NCI-H1694 (cell line): Measurements from ENCODE around the gene TMEM150C.
"Not testable (repeated sequence)": the region's sequence is repeated elsewhere in the genome, so short reads cannot be mapped to it uniquely, and the experiment has no call there.

Experiments
- DNase-seq: peaks from one replicate; lab custom pipeline; 2025; lab: John Stamatoyannopoulos, UW

Gene TMEM150C

GRCh38 chr4:82515705-82516104 is 46.1 kb downstream of the TMEM150C start:
- no peak for DNase-seq

DNA sequence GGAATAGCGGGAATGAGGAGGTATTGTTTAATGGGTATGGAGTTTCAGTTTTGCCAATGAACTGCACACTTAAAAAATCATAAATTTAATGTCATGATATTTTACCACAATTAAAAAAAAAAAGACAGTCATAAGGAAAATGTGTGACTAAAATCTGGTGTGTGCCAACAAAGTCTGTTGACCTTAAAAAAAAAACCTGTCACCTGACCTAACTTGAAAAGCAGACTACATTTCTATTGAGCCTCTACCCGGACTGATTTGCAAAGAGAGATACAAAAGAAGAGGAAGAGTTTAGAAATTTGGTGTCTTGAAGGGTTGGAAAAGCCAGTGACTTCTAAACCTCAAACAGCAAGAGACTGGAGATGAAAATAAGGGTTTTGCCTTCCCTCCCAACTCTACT is 48.4 kb downstream of the TMEM150C start:
- no peak for DNase-seq

DNA sequence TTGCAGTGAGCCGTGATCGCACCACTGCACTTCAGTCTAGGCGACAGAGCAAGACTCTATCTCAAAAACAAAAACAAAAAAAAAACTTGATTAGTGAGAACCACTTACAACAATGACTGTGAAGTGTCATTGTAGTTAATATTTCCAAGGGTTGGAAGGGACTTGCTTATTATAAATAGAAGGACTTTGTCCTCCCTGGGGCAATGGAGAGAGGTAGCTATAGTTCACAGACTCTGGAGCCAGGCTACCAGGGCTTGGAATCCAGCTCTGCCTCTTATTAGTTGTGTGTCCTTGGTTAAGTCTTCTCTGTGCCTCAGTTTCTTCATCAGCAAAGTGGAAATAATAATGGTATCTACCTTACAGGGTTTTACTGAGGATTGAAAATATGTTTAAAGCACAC is 51.6 kb downstream of the TMEM150C start:
- no peak for DNase-seq

DNA sequence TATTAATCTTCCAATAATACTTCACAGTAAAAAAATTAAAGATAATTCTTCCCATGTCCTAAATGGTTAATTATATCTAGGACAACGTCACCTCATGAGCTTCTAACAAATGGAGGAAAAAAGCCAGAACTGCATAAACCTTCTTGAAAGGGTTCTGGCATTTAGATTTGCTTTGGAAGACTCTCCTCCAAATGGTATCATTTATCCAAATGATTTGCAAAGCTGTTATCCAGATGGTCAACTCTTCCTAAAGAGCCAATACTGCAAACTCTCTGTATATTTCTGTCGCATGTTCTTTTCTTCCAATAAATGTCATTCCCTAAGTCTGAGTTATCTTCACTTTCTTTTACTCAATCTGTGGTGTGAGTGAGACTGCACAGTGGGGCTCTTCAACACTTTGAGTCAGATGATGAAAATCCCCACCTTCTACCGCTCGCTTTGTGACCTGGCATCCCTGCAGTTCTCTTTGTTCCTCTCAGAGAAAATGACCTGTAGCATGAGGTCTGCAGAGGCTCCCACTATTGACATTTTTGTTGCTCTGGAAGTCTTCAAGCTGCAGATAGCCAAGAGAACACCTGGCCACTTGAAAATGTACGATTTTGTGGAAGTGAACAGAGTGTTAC is 52.9 kb downstream of the TMEM150C start:
- DNase-seq = no peak

DNA sequence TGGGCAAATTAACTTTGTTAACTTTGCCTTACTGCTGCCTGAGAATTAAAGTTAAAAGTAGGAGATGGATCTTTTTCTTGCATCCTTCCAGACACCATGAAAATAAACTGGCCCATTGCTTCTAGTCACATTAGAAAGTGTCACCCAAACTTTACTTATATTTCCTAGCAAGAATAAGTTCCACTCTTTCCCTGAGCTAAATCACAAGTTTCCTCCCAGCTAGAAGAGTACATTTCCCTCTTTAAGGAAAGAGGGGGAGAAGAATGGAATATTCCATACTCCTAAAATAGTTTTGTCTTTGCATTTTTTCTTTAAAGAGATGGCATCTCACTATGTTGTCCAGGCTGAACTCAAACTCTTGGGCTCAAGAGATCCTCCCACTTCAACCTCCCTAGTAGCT is 53.8 kb downstream of the TMEM150C start:
- DNase-seq = no peak

GRCh38 chr4:82501154-82501442 is 60.7 kb downstream of the TMEM150C start:
- DNase-seq = no peak

- DNase-seq = no peak
Measured at GRCh38 chr4:82500435-82501153, 61.2 kb downstream of the TMEM150C start.

DNA sequence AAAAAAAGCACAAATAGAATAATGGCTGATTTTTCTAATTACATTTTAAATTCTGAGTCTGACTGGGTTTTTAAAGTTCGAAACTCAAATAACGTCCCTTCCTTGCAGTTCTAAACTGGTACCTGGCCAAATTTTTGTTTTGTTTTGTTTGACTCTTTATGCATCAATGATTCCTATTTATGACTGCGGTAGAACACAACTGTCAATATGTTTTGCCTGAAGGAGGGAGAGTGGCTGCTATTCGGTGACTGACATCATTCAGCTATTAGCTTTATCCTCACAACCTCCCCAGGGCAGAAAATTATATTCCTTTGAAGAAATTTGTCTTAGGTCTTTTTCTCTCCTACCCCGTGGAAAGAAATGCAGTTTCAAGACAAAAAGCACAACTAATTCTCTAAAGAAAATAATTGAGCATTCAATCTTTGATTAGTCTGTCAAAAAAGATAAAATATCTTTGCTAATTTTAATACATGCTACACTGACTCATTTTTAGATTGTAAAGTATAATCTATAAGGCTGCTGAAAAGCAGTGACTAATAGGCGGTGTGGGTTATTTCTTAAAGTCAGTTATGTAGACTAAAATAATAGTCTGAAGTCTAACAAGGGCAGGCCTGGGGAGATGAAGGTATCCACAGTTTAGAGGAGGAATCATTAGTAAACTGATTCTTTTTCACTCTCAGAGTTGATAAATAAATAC is 61.9 kb downstream of the TMEM150C start:
- DNase-seq = peak; percentile 35

DNA sequence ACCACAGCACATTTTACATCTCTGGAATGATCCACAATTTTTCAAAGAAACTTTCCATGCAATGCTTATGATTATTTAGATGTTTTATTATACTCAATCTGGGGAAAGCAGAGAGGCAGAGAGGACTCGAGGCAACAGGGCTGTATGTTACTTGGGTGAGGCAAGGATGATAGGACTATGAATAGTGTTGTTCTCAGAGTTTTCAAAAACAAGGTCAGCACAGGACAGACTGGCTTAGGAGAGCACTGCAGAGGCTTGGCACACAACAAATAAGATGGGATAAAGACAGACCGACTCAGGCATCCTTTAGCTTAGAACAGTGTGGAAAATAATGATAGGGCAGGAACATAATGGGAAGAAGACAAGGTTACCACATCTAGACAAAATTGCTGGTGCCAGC is 65.4 kb downstream of the TMEM150C start:
- no peak for DNase-seq

GRCh38 chr4:82495666-82496065 is 66.1 kb downstream of the TMEM150C start:
- no peak for DNase-seq

GRCh38 chr4:82493721-82494425 is 67.9 kb downstream of the TMEM150C start:
- DNase-seq = no peak

- no peak for DNase-seq
Measured at GRCh38 chr4:82491251-82491960, 70.4 kb downstream of the TMEM150C start.

DNA sequence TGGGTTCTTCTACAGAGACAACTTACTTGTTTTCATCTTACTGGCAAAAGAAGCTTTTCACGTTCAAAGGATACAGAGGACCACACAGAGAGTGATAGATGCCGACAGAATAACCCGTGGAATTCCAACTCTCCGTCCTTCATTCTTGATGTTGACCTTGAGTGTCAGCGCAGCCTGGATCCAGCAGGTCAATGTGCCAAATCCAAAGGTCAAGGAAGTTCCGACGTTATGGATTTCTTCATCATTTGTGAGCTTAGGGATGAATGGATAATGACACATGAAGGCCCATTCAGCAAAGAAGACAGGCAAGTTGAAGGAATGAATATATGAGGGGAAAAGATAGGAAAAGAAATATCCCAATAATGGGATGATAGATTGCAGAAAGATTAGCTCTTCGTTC is 71.8 kb downstream of the TMEM150C start:
- DNase-seq = no peak

DNA sequence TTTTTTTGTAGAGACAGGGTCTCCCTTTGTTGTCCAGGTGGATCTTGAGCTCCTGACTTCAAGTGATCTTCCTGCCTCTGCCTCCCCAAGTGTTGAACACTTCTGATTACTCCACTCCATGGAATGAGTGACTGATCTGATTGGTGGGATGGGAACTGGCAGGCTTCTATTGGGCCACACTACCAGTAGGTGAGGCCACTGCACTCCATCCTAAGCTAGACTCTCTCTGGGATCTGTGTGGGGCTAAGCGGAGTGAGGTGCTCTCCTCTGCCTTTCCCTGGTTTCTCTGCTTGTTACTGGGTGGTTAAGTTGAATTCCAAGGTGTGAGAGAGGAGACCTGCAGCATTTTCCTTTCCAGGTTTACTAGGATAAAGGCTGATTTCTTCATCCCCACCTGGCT is 72.7 kb downstream of the TMEM150C start:
- DNase-seq = no peak

- DNase-seq = no peak
Measured at GRCh38 chr4:82484996-82485783, 76.6 kb downstream of the TMEM150C start.

DNA sequence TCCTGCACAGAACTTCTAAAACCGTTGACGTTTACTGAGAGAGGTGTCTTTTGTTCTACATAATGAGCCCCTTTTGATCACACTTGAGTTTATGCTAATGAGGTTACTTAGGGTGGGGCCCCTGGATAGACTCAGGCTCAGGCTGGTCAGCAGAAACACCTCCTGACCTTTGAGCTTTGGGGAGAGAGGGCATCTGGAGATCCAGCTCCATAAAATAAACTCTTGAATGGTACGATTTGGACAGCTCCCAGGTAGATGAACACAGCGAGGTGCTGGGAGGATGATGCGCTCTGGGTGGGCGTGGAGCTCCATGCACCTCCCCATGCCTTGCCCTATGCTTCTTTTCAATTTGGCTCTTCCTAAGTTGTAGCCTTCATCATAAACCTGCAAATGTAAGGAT is 79.4 kb downstream of the TMEM150C start:
- DNase-seq = no peak

GRCh38 chr4:82481506-82481840 is 80.3 kb downstream of the TMEM150C start:
- no peak for DNase-seq

DNA sequence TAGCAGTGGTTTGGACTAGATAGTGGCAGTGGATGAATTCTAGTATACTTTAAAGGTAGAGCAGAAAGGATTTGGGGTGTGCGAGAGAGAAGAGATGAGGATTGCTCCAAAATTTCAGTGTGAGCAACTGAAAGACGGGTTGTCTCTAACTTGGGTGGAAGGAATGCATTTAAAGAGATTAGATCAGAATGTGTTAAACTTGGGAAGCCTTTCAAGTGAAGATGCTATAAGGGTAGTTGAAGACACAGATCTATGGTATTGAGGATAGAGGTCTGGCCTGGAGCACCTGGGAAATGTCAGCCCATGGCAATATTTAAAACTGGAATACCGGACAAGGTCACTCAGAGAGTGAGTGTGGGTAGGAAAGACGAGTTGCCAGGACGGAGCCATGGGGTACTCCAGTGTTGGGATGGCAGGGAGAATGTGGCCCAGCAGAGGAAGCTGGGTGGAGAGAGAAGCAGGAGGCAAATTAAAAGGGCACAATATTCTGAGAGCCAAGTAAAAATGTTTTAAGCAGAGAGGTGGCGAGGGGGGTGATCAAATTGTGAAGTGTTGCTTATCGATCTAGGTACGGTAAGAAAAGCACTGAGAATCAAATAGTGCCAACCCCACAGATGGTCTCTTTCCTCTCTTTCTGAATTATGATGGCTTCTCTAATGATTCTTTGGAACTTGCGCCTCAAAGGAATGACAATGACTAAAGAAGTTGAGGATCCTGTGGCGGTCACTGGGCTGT is 80.8 kb downstream of the TMEM150C start:
- DNase-seq = no peak

DNA sequence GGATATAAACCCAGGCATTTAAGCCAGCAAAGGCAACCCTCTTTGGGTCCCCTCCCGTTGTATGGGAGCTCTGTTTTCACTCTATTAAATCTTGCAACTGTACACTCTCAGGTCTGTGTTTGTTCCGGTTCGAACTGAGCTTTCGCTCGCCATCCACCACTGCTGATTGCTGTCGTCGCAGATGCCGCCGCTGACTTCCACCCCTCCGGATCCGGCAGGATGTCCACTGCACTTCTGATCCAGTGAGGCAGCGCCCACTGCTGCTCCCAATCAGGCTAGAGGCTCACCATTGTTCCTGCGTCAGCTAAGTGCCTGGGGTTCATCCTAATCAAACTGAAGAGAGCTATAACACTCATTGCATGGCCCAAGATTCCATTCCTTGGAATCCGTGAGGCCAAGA is 82.2 kb downstream of the TMEM150C start:
- no peak for DNase-seq

DNA sequence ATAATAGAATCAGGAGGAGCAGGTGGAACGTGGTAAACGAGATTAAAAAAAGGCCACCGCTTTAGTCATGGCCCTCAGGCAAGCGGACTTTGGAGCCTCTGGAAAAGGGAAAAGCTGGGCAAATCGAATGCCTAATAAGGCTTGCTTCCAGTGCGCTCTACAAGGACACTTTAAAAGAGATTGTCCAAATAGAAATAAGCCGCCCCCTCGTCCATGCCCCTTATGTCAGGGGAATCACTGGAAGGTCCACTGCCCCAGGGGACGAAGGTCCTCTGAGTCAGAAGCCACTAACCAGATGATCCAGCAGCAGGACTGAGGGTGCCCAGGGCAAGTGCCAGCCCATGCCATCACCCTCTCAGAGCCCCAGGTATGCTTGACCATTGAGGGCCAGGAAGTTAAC is 84.3 kb downstream of the TMEM150C start:
- DNase-seq = not testable (repeated sequence)

GRCh38 chr4:82475931-82476330 is 85.9 kb downstream of the TMEM150C start:
- DNase-seq = not testable (repeated sequence)
